Hepatocyte (in vitro differentiated cells): ENCODE results near the gene TRIM63. TPM values are rescaled to one million over a fixed set of nuclear protein-coding genes. Genes with fewer than 3 reads are reported as not detected.

ENCODE experiments used
- DNase-seq: peaks from one replicate; pipeline ENCODE4 v3.0.0-alpha.2; 2016; ENCODE audit warnings: low spot score
- H2AFZ ChIP-seq: fragments of 200-600 bp; sonication (generic); 2 replicates; pipeline ENCODE4 v1.6.0; 2016; ENCODE audit warnings: antibody characterized with exemption, mild to moderate bottlenecking
- H3K27ac ChIP-seq: fragments of 200-600 bp; sonication (generic); 2 replicates; pipeline ENCODE4 v1.5.1; 2016; ENCODE audit warnings: mild to moderate bottlenecking
- H3K27me3 ChIP-seq: fragments of 200-600 bp; sonication (generic); 2 replicates; pipeline ENCODE4 v1.6.1; 2016
- H3K36me3 ChIP-seq: fragments of 200-600 bp; sonication (generic); replicated peaks from 2 replicates; pipeline ENCODE4 v1.5.1; 2016; ENCODE audit warnings: low read depth; ENCODE audit not compliant: insufficient read depth
- H3K4me1 ChIP-seq: fragments of 200-600 bp; sonication (generic); 2 replicates; pipeline ENCODE4 v1.5.1; 2016; ENCODE audit warnings: mild to moderate bottlenecking, moderate library complexity; ENCODE audit not compliant: insufficient read depth
- H3K4me2 ChIP-seq: fragments of 200-600 bp; sonication (generic); 2 replicates; pipeline ENCODE4 v1.6.0; 2016
- H3K4me3 ChIP-seq: fragments of 200-600 bp; sonication (generic); 2 replicates; pipeline ENCODE4 v1.5.1; 2016; ENCODE audit warnings: mild to moderate bottlenecking
- H3K79me2 ChIP-seq: fragments of 200-600 bp; sonication (generic); 2 replicates; pipeline ENCODE4 v1.6.0; 2017; ENCODE audit warnings: mild to moderate bottlenecking
- H3K9me2 ChIP-seq: fragments of 200-600 bp; sonication (generic); replicated peaks from 2 replicates; pipeline ENCODE4 v1.6.0; 2017; ENCODE audit warnings: mild to moderate bottlenecking; ENCODE audit not compliant: insufficient read depth
- H3K9me3 ChIP-seq: fragments of 200-600 bp; sonication (generic); 2 replicates; pipeline ENCODE4 v1.5.1; 2016; ENCODE audit warnings: low read depth, mild to moderate bottlenecking
- H4K20me1 ChIP-seq: fragments of 200-600 bp; sonication (generic); 2 replicates; pipeline ENCODE4 v1.6.0; 2016; ENCODE audit warnings: mild to moderate bottlenecking; ENCODE audit not compliant: insufficient read depth, poor library complexity, severe bottlenecking
- EZH2 ChIP-seq: fragments of 200-600 bp; sonication (generic); IDR thresholded peaks from 2 replicates; pipeline ENCODE4 v1.6.1; 2016; ENCODE audit warnings: antibody characterized with exemption, mild to moderate bottlenecking, borderline replicate concordance
- EZH2phosphoT487 ChIP-seq: fragments of 200-600 bp; sonication (generic); IDR thresholded peaks from one replicate; pipeline ENCODE4 v1.6.1; 2018; ENCODE audit warnings: antibody characterized with exemption, mild to moderate bottlenecking, low read depth, moderate library complexity; ENCODE audit not compliant: unreplicated experiment, severe bottlenecking
- WGBS: methylation state at CpG from one replicate; pipeline ENCODE4 v1.1.6; 2016; ENCODE audit warnings: low lambda C conversion rate; ENCODE audit errors: missing lambda C conversion rate; 5-methylcytosine and 5-hydroxymethylcytosine counted together
- polyA plus RNA-seq: library from polyadenylated mRNA; unstranded; fragments of >200 nt; fragmentation: Nextera tagmentation; extraction: Ambion mirVana; gene quantifications from 2 replicates; pipeline ENCODE4 v1.2.1, GENCODE V29; 2016
- total RNA-seq: library from RNA; depleted of rRNA; stranded (reverse); fragments of >200 nt; gene quantifications from 2 replicates; pipeline ENCODE4 v1.2.3, GENCODE V29; 2014
- TF ChIP-seq, protein P1 (sequence below): fragments of 200-600 bp; sonication (generic); IDR thresholded peaks from 2 replicates; pipeline ENCODE4 v1.5.1; 2016; ENCODE audit warnings: antibody characterized with exemption, mild to moderate bottlenecking; ENCODE audit not compliant: poor library complexity

TRIM63 gene
- total and polyA plus RNA-seq, 2 experiments from 2014 or later = 2.9 to 8.2 TPM

DNA sequence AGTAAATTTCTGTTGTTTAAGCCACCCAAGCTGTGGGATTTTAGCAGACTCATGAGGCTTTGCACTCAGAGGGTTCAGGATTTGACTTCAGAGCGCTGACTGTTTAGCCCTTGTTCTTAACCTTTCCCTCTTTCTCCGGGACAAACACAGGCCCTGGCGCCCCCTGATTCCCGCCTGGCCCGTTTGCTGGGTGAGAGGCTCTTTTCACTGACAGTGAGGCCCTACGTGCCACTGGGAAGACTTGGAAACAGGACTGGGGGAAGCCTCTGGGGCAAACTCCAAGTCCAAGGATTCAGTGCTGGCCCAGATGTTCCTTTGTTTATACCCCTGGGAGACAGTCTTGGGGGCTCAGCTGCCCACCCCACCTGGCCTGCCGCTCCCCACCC lies 11.7 kb upstream of the TRIM63 start:
- WGBS = 39% methylated on average over 7 of the region's 7 CpGs
- Histone ChIP-seq H2AFZ (no peak overlapping the region), H3K27me3 (no peaks in the 10 kb centered on the region), H3K79me2 (no peaks in the 10 kb centered on the region), H3K36me3 (no peaks in the 10 kb centered on the region), H4K20me1 (no peaks in the 10 kb centered on the region), H3K9me3 (no peaks in the 10 kb centered on the region), H3K4me2 (peak overlapping the region; percentile 37), H3K4me3 (no peak overlapping the region), H3K4me1 (peaks cover 30% of the 10 kb centered on the region), H3K9me2 (no peaks in the 10 kb centered on the region), H3K27ac (peak overlapping the region; percentile 91)
- DNase-seq = no peak
- TF ChIP-seq EZH2 (no peak), EZH2phosphoT487 (no peak)
- TF ChIP-seq, protein P1, sequence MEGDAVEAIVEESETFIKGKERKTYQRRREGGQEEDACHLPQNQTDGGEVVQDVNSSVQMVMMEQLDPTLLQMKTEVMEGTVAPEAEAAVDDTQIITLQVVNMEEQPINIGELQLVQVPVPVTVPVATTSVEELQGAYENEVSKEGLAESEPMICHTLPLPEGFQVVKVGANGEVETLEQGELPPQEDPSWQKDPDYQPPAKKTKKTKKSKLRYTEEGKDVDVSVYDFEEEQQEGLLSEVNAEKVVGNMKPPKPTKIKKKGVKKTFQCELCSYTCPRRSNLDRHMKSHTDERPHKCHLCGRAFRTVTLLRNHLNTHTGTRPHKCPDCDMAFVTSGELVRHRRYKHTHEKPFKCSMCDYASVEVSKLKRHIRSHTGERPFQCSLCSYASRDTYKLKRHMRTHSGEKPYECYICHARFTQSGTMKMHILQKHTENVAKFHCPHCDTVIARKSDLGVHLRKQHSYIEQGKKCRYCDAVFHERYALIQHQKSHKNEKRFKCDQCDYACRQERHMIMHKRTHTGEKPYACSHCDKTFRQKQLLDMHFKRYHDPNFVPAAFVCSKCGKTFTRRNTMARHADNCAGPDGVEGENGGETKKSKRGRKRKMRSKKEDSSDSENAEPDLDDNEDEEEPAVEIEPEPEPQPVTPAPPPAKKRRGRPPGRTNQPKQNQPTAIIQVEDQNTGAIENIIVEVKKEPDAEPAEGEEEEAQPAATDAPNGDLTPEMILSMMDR = no peak

DNA sequence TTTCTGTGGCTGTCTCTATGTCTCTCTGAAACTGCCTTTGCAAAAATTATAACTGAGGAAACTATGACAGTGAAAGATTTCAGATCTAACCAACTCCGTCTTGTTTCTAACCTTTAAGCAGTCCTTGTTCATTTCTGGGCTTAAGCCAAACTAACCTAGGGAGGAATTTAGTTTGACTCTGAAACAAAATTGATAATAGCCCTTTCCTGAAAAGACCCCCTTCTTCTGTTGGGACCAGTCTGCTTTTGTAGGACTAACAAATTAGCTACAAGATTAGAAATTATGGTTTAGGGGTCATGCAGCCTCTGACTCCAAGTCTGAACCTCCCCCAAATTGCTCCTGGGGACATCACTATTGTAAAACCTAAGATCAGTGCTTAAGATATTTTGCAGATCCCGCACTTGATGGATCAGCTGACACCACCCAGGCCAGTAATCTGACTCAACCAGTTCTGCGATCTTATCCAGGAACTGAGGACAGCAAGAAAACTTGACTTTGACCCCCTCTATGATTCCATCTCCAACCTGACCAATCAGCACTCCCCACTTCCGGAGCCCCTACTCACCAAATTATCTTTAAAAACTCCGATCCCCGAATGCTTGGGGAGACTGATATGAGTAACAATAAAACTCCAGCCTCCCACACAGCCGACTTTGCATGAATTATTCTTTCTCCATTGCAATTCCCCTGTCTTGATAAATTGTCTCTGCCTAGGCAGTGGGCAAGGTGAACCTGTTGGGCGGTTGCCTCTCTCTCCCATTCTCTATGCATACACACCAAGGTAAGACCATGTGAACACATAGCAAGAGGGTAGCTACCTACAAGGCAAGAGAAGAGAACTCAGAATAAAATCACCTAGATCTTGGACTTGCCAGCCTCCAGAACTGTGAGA lies 11.1 kb upstream of the TRIM63 start:
- Histone ChIP-seq H3K27ac (peak overlapping the region; percentile 91), H3K4me3 (no peak overlapping the region), H3K4me1 (peaks cover 24% of the 10 kb centered on the region), H3K79me2 (no peaks in the 10 kb centered on the region), H3K9me2 (no peaks in the 10 kb centered on the region), H3K36me3 (no peaks in the 10 kb centered on the region), H2AFZ (no peak overlapping the region), H3K27me3 (no peaks in the 10 kb centered on the region), H3K9me3 (no peaks in the 10 kb centered on the region), H3K4me2 (peak overlapping the region; percentile 54), H4K20me1 (no peaks in the 10 kb centered on the region)
- DNase-seq = peak; percentile 53
- WGBS = 37% methylated on average over 8 of the region's 8 CpGs
- no peak for TF ChIP-seq EZH2phosphoT487

DNA sequence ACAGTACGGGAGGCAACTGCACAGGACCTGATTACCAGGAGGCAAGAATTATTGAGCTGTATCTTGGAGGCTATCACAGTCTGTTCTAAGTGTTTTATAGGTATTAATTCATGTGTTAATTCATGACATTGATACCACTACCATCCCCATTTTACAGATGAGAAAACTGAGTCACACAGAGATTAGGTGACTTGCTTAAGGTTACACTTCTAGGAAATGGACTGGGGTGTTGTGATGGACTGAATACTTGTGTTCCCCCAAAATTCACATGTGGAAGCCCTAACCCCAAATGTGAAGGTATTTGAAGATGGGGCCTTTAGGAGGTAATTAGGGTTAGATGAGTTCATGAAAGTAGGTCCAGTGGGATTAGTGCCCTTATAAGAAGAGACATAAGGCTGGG lies 10.1 kb upstream of the TRIM63 start:
- H3K9me2 ChIP-seq = no peaks in the 10 kb centered on the region
- no peak for DNase-seq
- H2AFZ ChIP-seq = no peak overlapping the region
- no peaks in the 10 kb centered on the region for H3K79me2 ChIP-seq
- no peaks in the 10 kb centered on the region for H3K27me3 ChIP-seq
- peak overlapping the region; percentile 76 for H3K27ac ChIP-seq
- H3K4me2 ChIP-seq = no peak overlapping the region
- H3K4me3 ChIP-seq = no peak overlapping the region
- WGBS = 91% methylated on average over 1 of the region's 1 CpG
- H4K20me1 ChIP-seq = no peaks in the 10 kb centered on the region
- TF ChIP-seq EZH2phosphoT487 = no peak
- TF ChIP-seq, protein P1 = no peak
- no peak for TF ChIP-seq EZH2
- no peaks in the 10 kb centered on the region for H3K36me3 ChIP-seq
- H3K4me1 ChIP-seq = peaks cover 24% of the 10 kb centered on the region
- no peaks in the 10 kb centered on the region for H3K9me3 ChIP-seq

DNA sequence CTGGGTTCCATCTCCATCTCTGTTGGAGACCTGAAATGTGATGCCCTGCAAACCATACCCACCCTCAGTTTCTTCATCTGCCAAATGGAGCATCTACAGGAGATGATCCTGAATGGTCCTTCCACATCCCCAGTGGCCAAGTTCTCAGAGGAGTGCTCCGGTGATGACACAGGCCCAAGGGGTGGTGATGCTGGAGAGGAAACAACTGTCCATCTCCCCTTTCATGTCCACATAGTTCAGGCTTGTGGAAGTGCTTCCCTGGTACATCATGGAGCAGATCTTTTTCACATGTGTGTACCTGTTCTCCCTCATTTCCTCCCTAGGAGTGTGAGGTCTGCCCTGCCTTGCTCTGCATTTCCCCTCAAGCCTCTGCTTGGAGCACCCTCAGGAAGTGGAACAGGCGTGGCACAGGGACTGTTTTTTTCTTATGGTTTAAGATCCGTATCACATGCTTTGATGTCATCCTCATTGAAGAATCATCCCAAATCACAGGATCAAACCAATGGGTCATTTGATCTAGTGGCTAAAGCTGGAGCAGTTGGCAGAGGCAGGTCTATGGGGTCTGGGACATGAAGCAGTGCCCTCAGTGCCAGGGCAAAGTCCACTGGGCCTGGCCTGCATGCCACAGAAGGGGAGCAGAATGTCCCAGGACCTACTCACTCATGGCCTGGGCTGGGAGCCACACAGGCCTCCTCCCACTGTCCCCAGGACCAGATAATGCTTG lies 8.2 kb upstream of the TRIM63 start:
- Histone ChIP-seq H3K9me3 (no peaks in the 10 kb centered on the region), H3K27ac (no peak overlapping the region), H3K79me2 (no peaks in the 10 kb centered on the region), H3K4me1 (peaks cover 24% of the 10 kb centered on the region), H3K36me3 (no peaks in the 10 kb centered on the region), H2AFZ (no peak overlapping the region), H3K4me3 (no peak overlapping the region), H3K9me2 (no peaks in the 10 kb centered on the region), H3K4me2 (no peak overlapping the region), H4K20me1 (no peaks in the 10 kb centered on the region), H3K27me3 (no peaks in the 10 kb centered on the region)
- no peak for DNase-seq
- TF ChIP-seq EZH2 = no peak
- WGBS = 90% methylated on average over 3 of the region's 3 CpGs
